Fibroblast of lung (primary cell): ENCODE data around the gene BABAM2.

Experiments used
- EZH2 ChIP-seq: IDR thresholded peaks from 2 replicates; pipeline ENCODE4 v1.5.1; 2012; ENCODE audit warnings: low read length, control low read depth, mild to moderate bottlenecking; ENCODE audit errors: missing control alignments
- TF ChIP-seq, protein P1 (sequence below), 2 donors: IDR thresholded peaks in 1 of 2; conservative IDR thresholded peaks in 1 of 2; 1 replicate in 1 of 2; 2 replicates in 1 of 2; pipeline ENCODE4 v1.5.1; 2011 to 2012; ENCODE audit warnings: low read length in 2 of 2, control low read depth in 1 of 2, inconsistent platforms in 1 of 2, low read depth in 1 of 2, mild to moderate bottlenecking in 1 of 2

DNA sequence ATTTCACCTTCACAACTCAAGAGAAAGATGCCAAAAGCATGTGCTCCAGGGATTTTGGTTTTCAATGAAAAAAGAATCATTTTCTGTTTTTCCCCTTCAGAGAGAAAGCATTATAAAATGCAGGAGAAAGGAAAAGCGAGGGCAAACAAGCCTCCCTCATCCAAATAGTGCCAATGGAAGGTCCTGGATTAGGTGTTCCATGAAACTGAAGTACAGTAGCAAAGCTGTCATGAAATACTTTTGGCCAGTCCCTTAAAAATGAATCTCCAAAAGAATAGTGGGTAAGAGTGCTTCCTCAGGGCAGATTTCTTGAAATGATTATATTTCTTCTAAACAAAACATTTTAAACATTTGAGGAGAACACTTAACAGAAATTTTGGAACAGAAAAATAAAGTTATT, 320.0 kb downstream of the BABAM2 start:
- TF ChIP-seq, protein P1, sequence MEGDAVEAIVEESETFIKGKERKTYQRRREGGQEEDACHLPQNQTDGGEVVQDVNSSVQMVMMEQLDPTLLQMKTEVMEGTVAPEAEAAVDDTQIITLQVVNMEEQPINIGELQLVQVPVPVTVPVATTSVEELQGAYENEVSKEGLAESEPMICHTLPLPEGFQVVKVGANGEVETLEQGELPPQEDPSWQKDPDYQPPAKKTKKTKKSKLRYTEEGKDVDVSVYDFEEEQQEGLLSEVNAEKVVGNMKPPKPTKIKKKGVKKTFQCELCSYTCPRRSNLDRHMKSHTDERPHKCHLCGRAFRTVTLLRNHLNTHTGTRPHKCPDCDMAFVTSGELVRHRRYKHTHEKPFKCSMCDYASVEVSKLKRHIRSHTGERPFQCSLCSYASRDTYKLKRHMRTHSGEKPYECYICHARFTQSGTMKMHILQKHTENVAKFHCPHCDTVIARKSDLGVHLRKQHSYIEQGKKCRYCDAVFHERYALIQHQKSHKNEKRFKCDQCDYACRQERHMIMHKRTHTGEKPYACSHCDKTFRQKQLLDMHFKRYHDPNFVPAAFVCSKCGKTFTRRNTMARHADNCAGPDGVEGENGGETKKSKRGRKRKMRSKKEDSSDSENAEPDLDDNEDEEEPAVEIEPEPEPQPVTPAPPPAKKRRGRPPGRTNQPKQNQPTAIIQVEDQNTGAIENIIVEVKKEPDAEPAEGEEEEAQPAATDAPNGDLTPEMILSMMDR (conservative IDR thresholded peaks at IDR 0.05 in 1 of 2, IDR thresholded peaks at IDR 0.05 in 1 of 2; ENCODE audit: low read depth in 1 of 2, low read length in 2 of 2) = no peak
- no peak for TF ChIP-seq EZH2
